PFSK-1 (cell line): ENCODE measurements around the gene FUOM.

Experiments used
- POLR2AphosphoS5 ChIP-seq: IDR thresholded peaks from 2 replicates; pipeline ENCODE4 v1.6.1; 2012; ENCODE audit warnings: low read depth, mild to moderate bottlenecking, control low read depth, low read length, moderate library complexity
- TAF1 ChIP-seq: IDR thresholded peaks from 2 replicates; pipeline ENCODE4 v1.6.1; 2012; ENCODE audit warnings: low read length, control low read depth, borderline replicate concordance; ENCODE audit not compliant: insufficient read depth

GRCh38 chr10:133388236-133388972 is 30.6 kb upstream of the FUOM start:
- TF ChIP-seq POLR2AphosphoS5 (no peak), TAF1 (no peak)
